ENCODE measurements around the gene CPXM2. TPM values are rescaled to one million over a fixed set of nuclear protein-coding genes. Genes with fewer than 3 reads are reported as not detected.

The CPXM2 gene
- total and polyA plus RNA-seq, 2 experiments from 2014 or later = 3.7 to 4.9 TPM

- H3K9me2 ChIP-seq (replicated peaks; ENCODE audit: insufficient read depth) = no peaks in the 10 kb centered on the region
- no peaks in the 10 kb centered on the region for H3K79me2 ChIP-seq
- no peak overlapping the region for H3K4me3 ChIP-seq
- no peak overlapping the region for H2AFZ ChIP-seq
- H3K4me2 ChIP-seq = no peak overlapping the region
- TF ChIP-seq EZH2 (IDR thresholded peaks at IDR 0.05; ENCODE audit: borderline replicate concordance) (no peak), EZH2phosphoT487 (IDR thresholded peaks at IDR 0.05; ENCODE audit: low read depth, severe bottlenecking, unreplicated experiment) (no peak)
- TF ChIP-seq, protein P1, sequence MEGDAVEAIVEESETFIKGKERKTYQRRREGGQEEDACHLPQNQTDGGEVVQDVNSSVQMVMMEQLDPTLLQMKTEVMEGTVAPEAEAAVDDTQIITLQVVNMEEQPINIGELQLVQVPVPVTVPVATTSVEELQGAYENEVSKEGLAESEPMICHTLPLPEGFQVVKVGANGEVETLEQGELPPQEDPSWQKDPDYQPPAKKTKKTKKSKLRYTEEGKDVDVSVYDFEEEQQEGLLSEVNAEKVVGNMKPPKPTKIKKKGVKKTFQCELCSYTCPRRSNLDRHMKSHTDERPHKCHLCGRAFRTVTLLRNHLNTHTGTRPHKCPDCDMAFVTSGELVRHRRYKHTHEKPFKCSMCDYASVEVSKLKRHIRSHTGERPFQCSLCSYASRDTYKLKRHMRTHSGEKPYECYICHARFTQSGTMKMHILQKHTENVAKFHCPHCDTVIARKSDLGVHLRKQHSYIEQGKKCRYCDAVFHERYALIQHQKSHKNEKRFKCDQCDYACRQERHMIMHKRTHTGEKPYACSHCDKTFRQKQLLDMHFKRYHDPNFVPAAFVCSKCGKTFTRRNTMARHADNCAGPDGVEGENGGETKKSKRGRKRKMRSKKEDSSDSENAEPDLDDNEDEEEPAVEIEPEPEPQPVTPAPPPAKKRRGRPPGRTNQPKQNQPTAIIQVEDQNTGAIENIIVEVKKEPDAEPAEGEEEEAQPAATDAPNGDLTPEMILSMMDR (IDR thresholded peaks at IDR 0.05; ENCODE audit: poor library complexity) = no peak
- no peaks in the 10 kb centered on the region for H3K9me3 ChIP-seq (ENCODE audit: low read depth)
- WGBS (ENCODE audit: low lambda C conversion rate, missing lambda C conversion rate) = 68% methylated on average over 6 of the region's 6 CpGs
- H3K27me3 ChIP-seq = no peaks in the 10 kb centered on the region
- peaks cover 3% of the 10 kb centered on the region for H3K4me1 ChIP-seq (ENCODE audit: insufficient read depth)
- H3K27ac ChIP-seq = peak overlapping the region; percentile 51
- H4K20me1 ChIP-seq (ENCODE audit: insufficient read depth, poor library complexity, severe bottlenecking) = no peaks in the 10 kb centered on the region
- no peak for DNase-seq (ENCODE audit: low spot score)
- H3K36me3 ChIP-seq (replicated peaks; ENCODE audit: insufficient read depth, low read depth) = no peaks in the 10 kb centered on the region
These were observed 25.7 kb downstream of the CPXM2 start for GRCh38 chr10:123865880-123866279.

GRCh38 chr10:123865350-123865749 is 26.3 kb downstream of the CPXM2 start:
- Histone ChIP-seq H4K20me1 (ENCODE audit: insufficient read depth, poor library complexity, severe bottlenecking) (no peaks in the 10 kb centered on the region), H3K9me3 (ENCODE audit: low read depth) (no peaks in the 10 kb centered on the region), H3K36me3 (replicated peaks; ENCODE audit: insufficient read depth, low read depth) (no peaks in the 10 kb centered on the region), H3K79me2 (no peaks in the 10 kb centered on the region), H3K27ac (no peak overlapping the region), H3K27me3 (no peaks in the 10 kb centered on the region), H3K4me2 (no peak overlapping the region), H3K4me1 (ENCODE audit: insufficient read depth) (peaks cover 3% of the 10 kb centered on the region), H3K4me3 (no peak overlapping the region), H3K9me2 (replicated peaks; ENCODE audit: insufficient read depth) (no peaks in the 10 kb centered on the region), H2AFZ (no peak overlapping the region)
- DNase-seq (ENCODE audit: low spot score) = no peak
- 97% methylated on average over 9 of the region's 9 CpGs for WGBS (ENCODE audit: low lambda C conversion rate, missing lambda C conversion rate)
- TF ChIP-seq EZH2 (IDR thresholded peaks at IDR 0.05; ENCODE audit: borderline replicate concordance) (no peak), EZH2phosphoT487 (IDR thresholded peaks at IDR 0.05; ENCODE audit: low read depth, severe bottlenecking, unreplicated experiment) (no peak)
- TF ChIP-seq, protein P1 (IDR thresholded peaks at IDR 0.05; ENCODE audit: poor library complexity) = no peak

DNA sequence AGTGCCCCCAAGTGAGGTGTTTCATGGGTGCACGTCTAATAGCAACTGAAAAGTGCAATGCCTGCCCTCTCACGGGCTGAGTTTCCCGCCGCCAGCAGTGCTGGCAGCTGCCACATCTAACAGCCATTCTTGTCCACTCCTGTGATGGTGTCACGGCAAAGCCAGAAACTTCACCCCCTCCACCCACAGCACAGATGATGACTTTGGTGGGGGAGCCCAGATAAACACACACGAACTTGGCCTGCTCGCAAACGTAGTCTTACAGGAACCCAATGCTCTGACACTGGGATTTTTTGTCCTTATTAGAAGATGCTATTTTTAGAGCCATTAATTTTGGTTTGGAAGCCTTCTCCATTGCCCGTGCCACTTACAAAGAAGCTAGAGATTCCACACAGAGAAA is 26.7 kb downstream of the CPXM2 start:
- no peak for DNase-seq (ENCODE audit: low spot score)
- Histone ChIP-seq H3K4me1 (ENCODE audit: insufficient read depth) (peaks cover 3% of the 10 kb centered on the region), H4K20me1 (ENCODE audit: insufficient read depth, poor library complexity, severe bottlenecking) (no peaks in the 10 kb centered on the region), H3K27ac (no peak overlapping the region), H3K27me3 (no peaks in the 10 kb centered on the region), H3K4me3 (no peak overlapping the region), H3K36me3 (replicated peaks; ENCODE audit: insufficient read depth, low read depth) (no peaks in the 10 kb centered on the region), H3K4me2 (no peak overlapping the region), H3K9me3 (ENCODE audit: low read depth) (no peaks in the 10 kb centered on the region), H3K9me2 (replicated peaks; ENCODE audit: insufficient read depth) (no peaks in the 10 kb centered on the region), H3K79me2 (no peaks in the 10 kb centered on the region), H2AFZ (no peak overlapping the region)
- TF ChIP-seq EZH2 (IDR thresholded peaks at IDR 0.05; ENCODE audit: borderline replicate concordance) (no peak), EZH2phosphoT487 (IDR thresholded peaks at IDR 0.05; ENCODE audit: low read depth, severe bottlenecking, unreplicated experiment) (no peak)
- TF ChIP-seq, protein P1 (IDR thresholded peaks at IDR 0.05; ENCODE audit: poor library complexity) = no peak
- WGBS (ENCODE audit: low lambda C conversion rate, missing lambda C conversion rate) = 83% methylated on average over 9 of the region's 9 CpGs
